IPS-20b (cell line): ENCODE data around the gene FRAS1.
"Not testable (repeated sequence)": the region's sequence is repeated elsewhere in the genome, so short reads cannot be mapped to it uniquely, and the experiment has no call there.

Source experiments
- H3K27ac ChIP-seq: one replicate; pipeline ENCODE4 v1.5.1; 2013; ENCODE audit warnings: low read length
- H3K27me3 ChIP-seq: 2 replicates; pipeline ENCODE4 v1.6.1; 2013; ENCODE audit warnings: mild to moderate bottlenecking, low read length, inconsistent platforms; ENCODE audit not compliant: insufficient read depth
- H3K36me3 ChIP-seq: 2 replicates; pipeline ENCODE4 v1.6.1; 2013; ENCODE audit warnings: low read depth, mild to moderate bottlenecking, inconsistent platforms, low read length, moderate library complexity; ENCODE audit not compliant: insufficient read depth
- H3K4me1 ChIP-seq: 2 replicates; pipeline ENCODE4 v1.6.1; 2013; ENCODE audit warnings: mild to moderate bottlenecking, control low read depth, inconsistent platforms, low read length, moderate library complexity; ENCODE audit not compliant: insufficient read depth
- H3K4me3 ChIP-seq: 2 replicates; pipeline ENCODE4 v1.5.1; 2013; ENCODE audit warnings: mild to moderate bottlenecking, low read length, inconsistent platforms
- H3K9ac ChIP-seq: 2 replicates; pipeline ENCODE4 v1.6.1; 2013; ENCODE audit warnings: low read depth, mild to moderate bottlenecking, inconsistent platforms, low read length, moderate library complexity
- H3K9me3 ChIP-seq: 2 replicates; pipeline ENCODE4 v1.6.1; 2013; ENCODE audit warnings: mild to moderate bottlenecking, low read depth, low read length, inconsistent platforms; ENCODE audit not compliant: insufficient read depth

FRAS1 gene

GRCh38 chr4:78057135-78057599, at the start of gene FRAS1:
Gene FRAS1, plus strand, starts transcription at chr4:78057323. Its CDS starts 687 bp downstream, at chr4:78058010.
- Histone ChIP-seq H3K27me3 (no peaks in the 10 kb centered on the region; the same call in 1 of the 2 replicates), H3K27ac (peak within 1 kb of the TSS; percentile 50), H3K4me1 (peaks cover 10% of the 10 kb centered on the region; the same call in 1 of the 2 replicates), H3K4me3 (peak within 1 kb of the TSS; percentile 91), H3K9me3 (no peaks in the 10 kb centered on the region), H3K9ac (peak within 1 kb of the TSS; percentile 91), H3K36me3 (no peaks in the 10 kb centered on the region)

GRCh38 chr4:78011003-78011402, 46.1 kb upstream of the FRAS1 start:
- not testable (repeated sequence) for H3K27ac ChIP-seq, H3K27me3 ChIP-seq, H3K36me3 ChIP-seq, H3K9ac ChIP-seq, H3K4me1 ChIP-seq, H3K4me3 ChIP-seq
- peaks cover 29% of the 10 kb centered on the region for H3K9me3 ChIP-seq

- H3K27me3 ChIP-seq = no peaks in the 10 kb centered on the region
- H3K4me3 ChIP-seq = no peak overlapping the region
- H3K9me3 ChIP-seq = peaks cover 28% of the 10 kb centered on the region
- no peaks in the 10 kb centered on the region for H3K36me3 ChIP-seq
- H3K27ac ChIP-seq = no peak overlapping the region
- H3K4me1 ChIP-seq = no peaks in the 10 kb centered on the region
- H3K9ac ChIP-seq = no peak overlapping the region
Observed at GRCh38 chr4:78014889-78015886, 41.9 kb upstream of the FRAS1 start.

GRCh38 chr4:78018271-78019049, 38.7 kb upstream of the FRAS1 start:
- Histone ChIP-seq H3K27ac (no peak overlapping the region), H3K9me3 (no peaks in the 10 kb centered on the region), H3K27me3 (no peaks in the 10 kb centered on the region), H3K4me1 (no peaks in the 10 kb centered on the region), H3K9ac (no peak overlapping the region), H3K36me3 (no peaks in the 10 kb centered on the region), H3K4me3 (no peak overlapping the region)

- Histone ChIP-seq H3K9ac (no peak overlapping the region), H3K27ac (no peak overlapping the region), H3K27me3 (no peaks in the 10 kb centered on the region), H3K4me3 (no peak overlapping the region), H3K9me3 (no peaks in the 10 kb centered on the region), H3K36me3 (no peaks in the 10 kb centered on the region), H3K4me1 (no peaks in the 10 kb centered on the region)
Observed at GRCh38 chr4:78019414-78019813, 37.7 kb upstream of the FRAS1 start.

- Histone ChIP-seq H3K9me3 (no peaks in the 10 kb centered on the region), H3K4me1 (no peaks in the 10 kb centered on the region), H3K27ac (no peak overlapping the region), H3K4me3 (no peak overlapping the region), H3K27me3 (no peaks in the 10 kb centered on the region), H3K9ac (no peak overlapping the region), H3K36me3 (no peaks in the 10 kb centered on the region)
Observed at GRCh38 chr4:78020677-78021076, 36.4 kb upstream of the FRAS1 start.

- Histone ChIP-seq H3K9ac (no peak overlapping the region), H3K27ac (no peak overlapping the region), H3K36me3 (no peaks in the 10 kb centered on the region), H3K4me1 (no peaks in the 10 kb centered on the region), H3K9me3 (no peaks in the 10 kb centered on the region), H3K4me3 (no peak overlapping the region), H3K27me3 (no peaks in the 10 kb centered on the region)
Observed at GRCh38 chr4:78022517-78022916, 34.6 kb upstream of the FRAS1 start.

GRCh38 chr4:78024085-78024484, 33.0 kb upstream of the FRAS1 start:
- no peak overlapping the region for H3K4me3 ChIP-seq
- no peak overlapping the region for H3K9ac ChIP-seq
- no peak overlapping the region for H3K27ac ChIP-seq
- H3K4me1 ChIP-seq = no peaks in the 10 kb centered on the region
- no peaks in the 10 kb centered on the region for H3K27me3 ChIP-seq
- H3K9me3 ChIP-seq = no peaks in the 10 kb centered on the region
- no peaks in the 10 kb centered on the region for H3K36me3 ChIP-seq

GRCh38 chr4:78024576-78025091, 32.5 kb upstream of the FRAS1 start:
- Histone ChIP-seq H3K4me1 (no peaks in the 10 kb centered on the region), H3K27me3 (no peaks in the 10 kb centered on the region), H3K9ac (no peak overlapping the region), H3K27ac (no peak overlapping the region), H3K9me3 (no peaks in the 10 kb centered on the region), H3K36me3 (no peaks in the 10 kb centered on the region), H3K4me3 (no peak overlapping the region)

GRCh38 chr4:78031417-78031950, 25.6 kb upstream of the FRAS1 start:
- H3K9ac ChIP-seq = no peak overlapping the region
- no peaks in the 10 kb centered on the region for H3K4me1 ChIP-seq
- no peak overlapping the region for H3K4me3 ChIP-seq
- H3K36me3 ChIP-seq = no peaks in the 10 kb centered on the region
- no peaks in the 10 kb centered on the region for H3K27me3 ChIP-seq
- H3K27ac ChIP-seq = no peak overlapping the region
- no peaks in the 10 kb centered on the region; the same call in 1 of the 2 replicates for H3K9me3 ChIP-seq

GRCh38 chr4:78032446-78032845, 24.7 kb upstream of the FRAS1 start:
- Histone ChIP-seq H3K4me3 (no peak overlapping the region), H3K4me1 (no peaks in the 10 kb centered on the region), H3K9me3 (no peaks in the 10 kb centered on the region; the same call in 1 of the 2 replicates), H3K27ac (no peak overlapping the region), H3K9ac (no peak overlapping the region), H3K27me3 (no peaks in the 10 kb centered on the region), H3K36me3 (no peaks in the 10 kb centered on the region)
